Measurements from ENCODE around the gene CD96.
A peak's percentile ranks its signal among the peaks of the same experiment; 100 is the strongest.
"Not testable (repeated sequence)": the region's sequence is repeated elsewhere in the genome, so short reads cannot be mapped to it uniquely, and the experiment has no call there.

The CD96 gene

DNA sequence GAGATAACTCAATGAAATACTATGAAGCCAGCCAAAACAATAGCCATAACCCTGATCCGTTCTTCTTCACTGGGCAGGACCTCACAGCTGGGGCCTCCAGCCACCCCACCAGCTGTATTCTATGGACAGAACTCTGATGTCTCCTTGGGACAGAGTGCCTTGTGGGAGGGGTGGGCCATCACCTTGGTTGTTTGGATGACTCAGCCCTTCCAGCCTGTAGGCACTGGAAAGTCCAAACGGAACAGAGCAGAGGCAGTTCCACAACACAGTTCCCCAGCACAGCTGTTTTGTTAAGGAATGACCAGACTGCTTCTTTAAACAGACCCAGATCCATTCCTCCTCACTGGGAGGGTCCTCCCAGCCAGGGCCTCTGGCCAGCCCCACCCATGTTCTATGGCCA is 85.1 kb downstream of the CD96 start:
- DNase-seq (ENCODE audit: low spot score) = no peak

DNA sequence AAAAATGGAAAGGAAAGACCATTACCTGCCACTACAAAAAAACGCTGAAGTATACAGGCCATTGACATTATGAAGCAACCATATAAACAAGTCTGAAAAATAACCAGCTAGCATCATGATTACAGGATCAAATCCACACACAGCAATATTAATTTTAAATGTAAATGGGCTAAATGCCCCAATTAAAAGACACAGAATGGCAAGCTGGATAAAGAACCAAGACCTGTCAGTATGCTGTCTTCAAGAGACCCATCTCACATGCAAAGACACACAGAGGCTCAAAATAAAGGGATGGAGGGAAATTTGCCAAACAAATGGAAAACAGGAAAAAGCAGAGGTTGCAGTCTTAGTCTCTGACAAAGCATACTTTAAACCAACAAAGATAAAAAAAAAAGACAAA is 87.0 kb downstream of the CD96 start:
- DNase-seq (ENCODE audit: low spot score) = not testable (repeated sequence)

DNA sequence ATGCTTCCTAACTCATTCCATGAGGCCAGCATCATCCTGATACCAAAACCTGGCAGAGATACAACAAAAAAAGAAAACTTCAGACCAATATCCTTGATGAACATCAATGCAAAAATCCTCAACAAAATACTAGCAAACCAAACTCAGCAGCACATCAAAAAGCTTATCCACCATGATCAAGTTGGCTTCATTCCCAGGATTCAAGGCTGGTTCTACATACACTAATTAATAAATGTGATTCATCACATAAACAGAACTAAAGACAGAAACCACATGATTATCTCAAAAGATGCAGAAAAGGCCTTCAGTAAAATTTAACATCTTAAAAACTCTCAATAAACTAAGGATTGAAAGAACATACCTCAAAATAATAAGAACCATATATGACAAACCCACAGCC is 88.6 kb downstream of the CD96 start:
- DNase-seq (ENCODE audit: low spot score) = not testable (repeated sequence)

DNA sequence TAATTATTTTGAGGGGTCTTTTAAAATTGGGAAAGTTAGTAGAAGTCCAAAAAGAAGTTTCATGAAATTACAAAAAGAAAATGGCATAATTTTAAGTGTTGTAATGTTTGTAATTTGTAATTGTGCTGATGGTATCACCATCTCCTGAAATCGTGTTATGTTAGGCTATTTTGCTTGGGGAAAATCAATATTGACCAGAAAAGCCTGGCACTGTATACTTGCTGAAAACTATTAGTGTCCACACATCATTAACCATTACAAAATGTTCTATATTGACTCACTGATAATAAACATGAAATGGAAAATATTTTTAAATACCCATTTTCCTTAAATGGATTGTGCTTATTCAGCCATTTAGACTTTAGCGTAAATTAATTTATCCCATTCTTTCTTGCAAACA is 93.4 kb downstream of the CD96 start:
- DNase-seq (ENCODE audit: low spot score) = no peak

DNA sequence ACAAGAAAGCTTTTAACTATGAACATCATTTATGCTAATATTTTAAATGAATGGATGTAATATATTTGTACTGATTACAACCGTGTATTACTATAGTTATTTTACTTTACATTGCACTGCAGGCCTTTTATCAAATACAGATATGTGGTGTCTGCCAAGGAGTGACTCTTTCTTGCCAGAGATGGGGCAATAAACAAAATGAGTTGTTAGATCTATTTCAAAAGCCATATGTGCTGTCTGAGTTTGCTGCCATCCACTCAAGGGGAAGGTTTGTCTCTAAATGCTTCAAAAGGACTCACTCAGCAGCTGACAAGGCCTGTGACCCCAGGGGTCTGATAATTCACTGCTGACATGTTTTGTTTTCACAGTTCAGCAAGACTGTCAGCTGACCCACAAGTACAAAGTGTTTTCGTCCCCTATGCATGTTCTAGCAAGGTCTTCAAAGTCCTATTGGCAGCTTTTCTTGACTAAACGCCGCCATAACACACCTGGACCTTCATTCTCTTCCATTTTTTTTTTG is 94.4 kb downstream of the CD96 start:
- DNase-seq (ENCODE audit: low spot score) = no peak

GRCh38 chr3:111639316-111639715 is 97.3 kb downstream of the CD96 start:
- no peak for DNase-seq (ENCODE audit: low spot score)

- no peak for DNase-seq (ENCODE audit: low spot score)
Measured at GRCh38 chr3:111648991-111649579, 107.1 kb downstream of the CD96 start.

DNA sequence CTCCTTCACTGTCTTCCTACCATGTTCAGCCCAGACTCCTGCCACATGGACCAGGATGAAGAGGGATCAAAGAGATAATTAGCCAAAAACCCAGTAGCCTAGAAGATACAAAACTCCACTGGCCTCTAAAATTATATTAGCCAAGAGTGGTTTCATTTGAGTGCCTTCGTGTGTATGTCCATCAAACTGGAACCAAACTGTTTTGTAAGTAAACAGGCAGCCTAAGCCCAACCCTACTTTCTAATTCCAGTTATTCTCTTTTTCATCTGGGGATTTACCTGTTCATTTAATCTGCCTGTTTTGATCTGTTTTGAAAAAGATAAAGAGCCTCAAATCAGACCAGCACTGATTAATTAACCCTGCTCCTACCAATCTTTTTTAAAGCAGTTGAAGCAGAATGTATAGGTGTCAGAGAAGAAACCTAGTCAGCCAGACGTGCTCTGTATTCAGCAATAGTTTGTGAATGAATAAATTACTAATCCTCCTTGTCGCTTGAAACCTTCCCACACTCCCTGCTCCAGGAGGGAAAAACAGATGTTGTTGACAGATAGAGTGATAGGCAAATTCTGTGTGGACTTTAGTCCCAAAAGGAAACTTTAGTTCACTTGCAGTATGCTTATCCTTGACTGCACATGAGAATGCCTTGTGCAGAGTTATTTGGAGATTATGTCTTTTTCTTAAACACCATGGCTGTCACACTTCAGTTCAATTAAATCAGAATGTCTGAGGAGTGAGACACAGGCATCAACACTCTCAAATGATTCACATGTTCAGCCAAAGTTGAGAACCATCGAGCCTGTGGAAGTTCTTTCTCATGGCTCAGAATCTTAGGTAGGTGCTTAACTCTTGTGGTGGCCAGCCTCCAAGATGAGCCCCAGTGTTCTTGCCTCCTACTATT is 108.6 kb downstream of the CD96 start:
- DNase-seq (ENCODE audit: low spot score) = no peak

GRCh38 chr3:111652492-111653180 is 110.6 kb downstream of the CD96 start:
- no peak for DNase-seq (ENCODE audit: low spot score)

DNA sequence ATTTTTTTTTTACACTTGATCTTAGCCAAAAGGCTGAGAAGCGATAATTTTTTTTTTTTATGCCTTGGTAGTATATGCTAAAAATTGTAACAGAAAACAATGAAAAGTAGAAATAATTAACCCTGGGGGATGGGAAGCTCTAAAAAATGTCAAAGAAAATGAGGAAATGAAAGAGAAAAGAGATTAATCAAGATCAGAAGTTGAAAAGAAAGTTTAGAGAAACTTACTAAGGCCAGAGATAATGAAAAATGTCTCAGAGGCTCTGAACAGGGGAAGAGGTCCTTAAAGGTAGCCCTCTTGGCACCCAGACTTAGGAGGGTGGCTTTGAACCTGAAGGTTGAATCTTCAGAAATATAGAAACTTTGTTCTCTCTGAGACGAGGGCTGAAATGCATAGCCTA is 111.8 kb downstream of the CD96 start:
- no peak for DNase-seq (ENCODE audit: low spot score)

GRCh38 chr3:111662012-111662411 is 120.0 kb downstream of the CD96 start:
- DNase-seq (ENCODE audit: low spot score) = no peak

DNA sequence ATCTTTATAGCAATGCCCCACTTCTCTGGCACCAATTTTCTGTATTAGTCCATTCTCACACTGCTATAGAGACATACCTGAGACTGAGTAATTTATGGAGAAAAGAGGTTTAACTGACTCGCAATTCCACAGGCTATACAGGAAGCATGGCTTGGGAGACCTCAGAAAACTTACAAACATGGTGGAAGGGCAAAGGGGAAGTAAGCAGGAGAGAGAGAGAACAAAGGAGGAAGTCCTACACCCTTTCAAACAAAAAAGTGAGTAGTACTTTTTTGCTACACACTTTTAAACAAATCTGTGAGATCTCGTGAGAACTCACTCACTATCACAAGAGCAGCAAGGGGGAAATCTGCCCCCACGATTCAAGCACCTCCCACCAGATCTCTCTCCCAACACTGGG is 120.9 kb downstream of the CD96 start:
- no peak for DNase-seq (ENCODE audit: low spot score)

DNA sequence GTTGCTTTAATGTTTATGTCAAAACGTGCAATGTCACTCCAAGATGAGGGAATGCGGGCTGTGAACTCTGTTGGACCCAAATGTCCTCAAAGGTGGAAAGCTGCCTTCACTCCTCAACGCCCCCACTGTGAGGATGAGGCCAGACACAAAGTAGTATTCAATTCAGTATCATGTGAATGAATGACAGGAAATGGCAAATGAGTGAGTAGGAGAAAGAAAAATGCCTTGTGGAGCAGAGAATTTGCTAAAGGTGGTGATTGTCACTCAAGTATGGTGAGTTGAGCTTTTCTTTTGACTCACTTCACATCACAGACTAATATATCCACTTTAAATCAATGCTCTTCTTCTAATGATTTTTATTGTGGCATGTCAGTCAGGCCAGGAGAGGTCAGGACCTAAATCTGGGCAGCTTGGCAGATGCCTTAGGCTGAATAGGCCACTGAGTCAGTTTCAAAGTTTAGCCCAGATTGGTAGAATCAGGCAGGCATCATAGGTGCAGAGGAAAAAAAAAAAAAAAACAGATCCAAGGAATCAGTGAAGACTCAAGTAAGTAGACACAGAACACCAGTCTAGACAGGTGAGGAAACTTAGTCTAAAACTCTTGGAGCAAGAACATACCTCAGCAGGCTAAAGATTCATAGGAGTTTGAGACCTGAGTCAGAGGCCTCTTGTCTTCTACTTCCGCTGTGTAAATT is 124.2 kb downstream of the CD96 start:
- DNase-seq (ENCODE audit: low spot score) = no peak

DNA sequence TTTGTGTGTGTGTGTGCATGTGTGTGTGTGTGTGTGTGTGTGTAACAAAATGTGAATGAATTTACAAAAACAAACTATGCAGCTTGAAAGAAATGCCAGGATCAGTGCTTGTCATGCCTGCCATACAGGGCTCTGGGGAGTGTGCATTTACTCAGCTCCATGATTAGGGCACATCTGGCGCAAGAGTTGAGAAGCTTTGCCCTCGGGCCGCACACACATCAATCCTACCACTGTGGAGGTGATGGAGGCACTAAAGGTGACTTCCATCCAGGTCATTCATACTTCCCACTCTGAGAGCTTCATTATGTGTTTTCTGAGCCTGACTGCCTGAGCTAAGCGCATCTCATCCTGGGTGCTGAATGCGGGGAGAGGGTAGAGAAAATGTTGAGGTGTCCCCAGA is 125.2 kb downstream of the CD96 start:
- no peak for DNase-seq (ENCODE audit: low spot score)

GRCh38 chr3:111667621-111668239 is 125.7 kb downstream of the CD96 start:
- peak; percentile 24 for DNase-seq (ENCODE audit: low spot score)

- no peak for DNase-seq (ENCODE audit: low spot score)
Measured at GRCh38 chr3:111668326-111668725, 126.3 kb downstream of the CD96 start.

- peak; percentile 45 for DNase-seq (ENCODE audit: low spot score)
Measured at GRCh38 chr3:111668888-111669488, 127.0 kb downstream of the CD96 start.

GRCh38 chr3:111669926-111670630 is 128.1 kb downstream of the CD96 start:
- DNase-seq (ENCODE audit: low spot score) = no peak

DNA sequence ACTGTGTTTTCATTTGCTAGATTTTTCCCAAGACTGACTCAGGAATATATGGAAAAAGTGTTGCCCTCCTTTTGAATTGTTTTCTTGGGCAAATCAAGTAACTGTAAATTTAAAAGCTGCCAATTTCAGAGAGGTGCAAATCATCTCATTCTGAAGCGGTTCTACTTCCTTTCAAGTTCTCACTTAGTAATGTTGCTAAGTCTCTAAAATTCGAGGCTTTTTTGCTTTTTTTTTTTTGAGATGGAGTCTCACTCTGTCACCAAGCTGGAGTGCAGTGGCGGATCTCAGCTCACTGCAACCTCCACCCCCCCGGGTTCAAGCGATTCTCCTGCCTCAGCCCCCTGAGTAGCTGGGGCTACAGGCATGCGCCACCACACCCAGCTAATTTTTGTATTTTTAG is 130.5 kb downstream of the CD96 start:
- not testable (repeated sequence) for DNase-seq (ENCODE audit: low spot score)

- no peak for DNase-seq (ENCODE audit: low spot score)
Measured at GRCh38 chr3:111675846-111676210, 133.8 kb downstream of the CD96 start.

All from hematopoietic multipotent progenitor cell treated with erythropoietin and hydrocortisone succinate and interleukin-3 and kit ligand, for 15 days (in vitro differentiated cells).